GM18858 (cell line): ENCODE measurements around the gene SLC25A34.

Source experiments
- ATAC-seq: cut with Tn5 transposase; IDR thresholded peaks from one replicate; pipeline ENCODE4 v1.9.1; 2021; ENCODE audit not compliant: unreplicated experiment

SLC25A34 gene

GRCh38 chr1:15767941-15768340 is 31.9 kb downstream of the SLC25A34 start:
- no peak for ATAC-seq

- ATAC-seq: no peak
Measured at GRCh38 chr1:15768388-15768787, 32.3 kb downstream of the SLC25A34 start.

GRCh38 chr1:15770313-15770962 is 34.4 kb downstream of the SLC25A34 start:
- ATAC-seq: no peak

GRCh38 chr1:15771836-15772515 is 35.9 kb downstream of the SLC25A34 start:
- ATAC-seq: no peak

- no peak for ATAC-seq
Measured at GRCh38 chr1:15775706-15776105, 39.6 kb downstream of the SLC25A34 start.

- ATAC-seq: no peak
Measured at GRCh38 chr1:15777909-15778707, 42.0 kb downstream of the SLC25A34 start.

GRCh38 chr1:15785683-15786082 is 49.6 kb downstream of the SLC25A34 start:
- ATAC-seq: no peak

GRCh38 chr1:15786581-15786980 is 50.5 kb downstream of the SLC25A34 start:
- no peak for ATAC-seq

GRCh38 chr1:15788624-15789301 is 52.7 kb downstream of the SLC25A34 start:
- no peak for ATAC-seq
